ENCODE results near the gene PEA15.
A peak's percentile ranks its signal among the peaks of the same experiment; 100 is the strongest.

PEA15 gene

DNA sequence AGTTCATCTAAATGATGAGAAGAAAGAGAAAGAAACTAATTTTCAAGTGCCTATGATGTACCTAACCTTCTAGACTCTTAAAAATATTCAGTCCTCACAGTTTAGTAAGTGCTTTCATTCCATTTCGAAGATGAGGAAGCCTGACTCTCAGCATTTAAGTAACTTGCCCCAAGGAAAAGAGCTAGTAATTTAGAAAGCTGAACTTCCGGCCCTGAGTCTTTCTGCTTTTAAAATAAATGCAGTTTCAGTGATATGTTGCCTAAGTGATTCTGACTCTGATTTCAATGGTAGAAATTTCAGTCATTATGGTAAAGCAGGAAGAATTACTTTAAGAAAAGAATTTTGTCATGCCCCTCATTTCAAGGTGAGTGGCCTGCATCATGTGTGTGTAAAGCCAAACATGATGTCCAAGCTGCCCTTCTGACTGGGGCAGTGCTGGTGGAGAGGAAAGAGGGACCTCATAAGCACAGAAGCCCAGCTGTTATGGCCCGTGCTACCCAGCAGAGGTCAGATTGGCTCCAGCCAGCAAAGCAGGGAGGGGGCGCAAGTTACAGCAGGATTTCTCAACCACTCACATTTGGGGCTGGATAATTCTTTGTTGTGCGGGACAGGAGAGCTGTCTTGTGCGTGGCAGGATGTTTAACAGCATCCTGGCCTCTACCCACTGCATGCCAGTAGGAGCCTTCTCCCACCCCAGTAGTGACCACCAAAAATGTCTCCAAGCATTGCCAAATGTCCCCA, 43.0 kb upstream of the PEA15 start:
- TF ChIP-seq RARB (CRISPR knock-in tag; IDR thresholded peaks at IDR 0.05), result no peak
- no peak for TF ChIP-seq ISL1 (CRISPR knock-in tag; IDR thresholded peaks at IDR 0.05)
- no peak for TF ChIP-seq ESRRG (CRISPR knock-in tag; IDR thresholded peaks at IDR 0.05)
- TF ChIP-seq, protein P1, sequence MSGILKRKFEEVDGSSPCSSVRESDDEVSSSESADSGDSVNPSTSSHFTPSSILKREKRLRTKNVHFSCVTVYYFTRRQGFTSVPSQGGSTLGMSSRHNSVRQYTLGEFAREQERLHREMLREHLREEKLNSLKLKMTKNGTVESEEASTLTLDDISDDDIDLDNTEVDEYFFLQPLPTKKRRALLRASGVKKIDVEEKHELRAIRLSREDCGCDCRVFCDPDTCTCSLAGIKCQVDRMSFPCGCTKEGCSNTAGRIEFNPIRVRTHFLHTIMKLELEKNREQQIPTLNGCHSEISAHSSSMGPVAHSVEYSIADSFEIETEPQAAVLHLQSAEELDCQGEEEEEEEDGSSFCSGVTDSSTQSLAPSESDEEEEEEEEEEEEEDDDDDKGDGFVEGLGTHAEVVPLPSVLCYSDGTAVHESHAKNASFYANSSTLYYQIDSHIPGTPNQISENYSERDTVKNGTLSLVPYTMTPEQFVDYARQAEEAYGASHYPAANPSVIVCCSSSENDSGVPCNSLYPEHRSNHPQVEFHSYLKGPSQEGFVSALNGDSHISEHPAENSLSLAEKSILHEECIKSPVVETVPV (CRISPR knock-in tag; IDR thresholded peaks at IDR 0.05), result no peak
- no peak for TF ChIP-seq TSHZ2 (CRISPR knock-in tag; IDR thresholded peaks at IDR 0.05)
- no peak for TF ChIP-seq ZNF565 (CRISPR knock-in tag; conservative IDR thresholded peaks at IDR 0.05; ENCODE audit: low read depth)
- no peak for TF ChIP-seq SNAI2 (CRISPR knock-in tag; IDR thresholded peaks at IDR 0.05)
- no peak for TF ChIP-seq BACH2 (CRISPR knock-in tag; IDR thresholded peaks at IDR 0.05; ENCODE audit: borderline replicate concordance)
- TF ChIP-seq TCF4 (CRISPR knock-in tag; IDR thresholded peaks at IDR 0.05; ENCODE audit: borderline replicate concordance), result no peak
- TF ChIP-seq ZNF70 (CRISPR knock-in tag; IDR thresholded peaks at IDR 0.05), result no peak
- TF ChIP-seq POU6F1 (CRISPR knock-in tag; IDR thresholded peaks at IDR 0.05; ENCODE audit: borderline replicate concordance, low read depth), result no peak
- TF ChIP-seq PATZ1 (CRISPR knock-in tag; IDR thresholded peaks at IDR 0.05; ENCODE audit: borderline replicate concordance), result no peak
- no peak for TF ChIP-seq PPARA (CRISPR knock-in tag; IDR thresholded peaks at IDR 0.05; ENCODE audit: borderline replicate concordance)
- no peak for TF ChIP-seq ARNTL (CRISPR knock-in tag; IDR thresholded peaks at IDR 0.05; ENCODE audit: borderline replicate concordance, low read depth)
- no peak for TF ChIP-seq ZC3H10 (CRISPR knock-in tag; IDR thresholded peaks at IDR 0.05)

GRCh38 chr1:160162931-160163330, 42.3 kb upstream of the PEA15 start:
- ATAC-seq, result no peak
- TF ChIP-seq ZC3H10 (CRISPR knock-in tag; IDR thresholded peaks at IDR 0.05), result no peak
- TF ChIP-seq ESRRG (CRISPR knock-in tag; IDR thresholded peaks at IDR 0.05), result no peak
- no peak for TF ChIP-seq BACH2 (CRISPR knock-in tag; IDR thresholded peaks at IDR 0.05; ENCODE audit: borderline replicate concordance)
- no peak for TF ChIP-seq PPARA (CRISPR knock-in tag; IDR thresholded peaks at IDR 0.05; ENCODE audit: borderline replicate concordance)
- TF ChIP-seq, protein P1 (CRISPR knock-in tag; IDR thresholded peaks at IDR 0.05), result no peak
- TF ChIP-seq OSR1 (CRISPR knock-in tag; IDR thresholded peaks at IDR 0.05), result no peak
- no peak for TF ChIP-seq TOX (CRISPR knock-in tag; IDR thresholded peaks at IDR 0.05; ENCODE audit: borderline replicate concordance)
- TF ChIP-seq ISL1 (CRISPR knock-in tag; IDR thresholded peaks at IDR 0.05), result no peak

More for the DNA sequence above, 43.0 kb upstream of the PEA15 start:
- peak; percentile 72 for ATAC-seq

DNA sequence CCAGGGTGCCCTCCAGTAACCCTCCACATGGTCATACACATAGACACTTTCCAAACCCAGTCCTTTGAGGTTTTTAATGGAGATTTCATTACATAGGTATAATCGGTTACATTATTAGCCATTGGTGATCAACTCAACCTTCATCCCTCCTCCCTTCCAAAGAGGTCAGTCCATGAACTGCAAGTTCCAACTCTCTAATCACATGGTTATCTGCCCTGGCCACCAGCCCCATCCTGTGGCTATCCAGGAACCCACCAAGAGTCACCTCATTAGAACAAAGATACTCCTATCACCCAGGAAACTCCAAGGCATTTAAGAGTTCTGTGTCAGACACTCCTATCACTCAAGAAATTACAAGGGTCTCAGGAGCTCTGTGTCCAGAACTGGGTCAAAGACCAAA, 41.6 kb upstream of the PEA15 start:
- no peak for ATAC-seq
- TF ChIP-seq CREB5 (CRISPR knock-in tag; IDR thresholded peaks at IDR 0.05; ENCODE audit: low read depth) (no peak), TCF4 (CRISPR knock-in tag; IDR thresholded peaks at IDR 0.05; ENCODE audit: borderline replicate concordance) (no peak), ARNTL (CRISPR knock-in tag; IDR thresholded peaks at IDR 0.05; ENCODE audit: borderline replicate concordance, low read depth) (no peak), SNAI2 (CRISPR knock-in tag; IDR thresholded peaks at IDR 0.05) (no peak), ZNF565 (CRISPR knock-in tag; conservative IDR thresholded peaks at IDR 0.05; ENCODE audit: low read depth) (no peak), PATZ1 (CRISPR knock-in tag; IDR thresholded peaks at IDR 0.05; ENCODE audit: borderline replicate concordance) (no peak), TOX (CRISPR knock-in tag; IDR thresholded peaks at IDR 0.05; ENCODE audit: borderline replicate concordance) (no peak)
- TF ChIP-seq, protein P1 (CRISPR knock-in tag; IDR thresholded peaks at IDR 0.05), result no peak
